Measurements from ENCODE around the gene PIP5KL1. TPM values are rescaled to one million over a fixed set of nuclear protein-coding genes. Genes with fewer than 3 reads are reported as not detected.

PIP5KL1 gene
- total and polyA plus RNA-seq, 2 donors from 2014 or later: 3.0 to 4.3 TPM

- no peak for FAIRE-seq
- H3K27me3 ChIP-seq (ENCODE audit: control insufficient read depth, insufficient read depth, low read length): no peaks in the 10 kb centered on the region
- no peaks in the 10 kb centered on the region for H3K9me3 ChIP-seq (ENCODE audit: control insufficient read depth in 2 of 3, insufficient read depth in 1 of 3, low read length in 3 of 3)
- peaks cover 0 to 25% (median 0%) of the 10 kb centered on the region in 3 donors for H3K4me1 ChIP-seq (ENCODE audit: control insufficient read depth in 2 of 3, insufficient read depth in 2 of 3, low read depth in 1 of 3, low read length in 3 of 3)
- DNase-seq: peak; percentile 94 to 98 (median 96)
- H3K27ac ChIP-seq (ENCODE audit: low read depth in 2 of 2, low read length in 2 of 2): peak within 1 kb of the TSS; percentile 48 to 71
- intact Hi-C loops (cut with DNase I): no loop called here
- TF ChIP-seq, protein P1, sequence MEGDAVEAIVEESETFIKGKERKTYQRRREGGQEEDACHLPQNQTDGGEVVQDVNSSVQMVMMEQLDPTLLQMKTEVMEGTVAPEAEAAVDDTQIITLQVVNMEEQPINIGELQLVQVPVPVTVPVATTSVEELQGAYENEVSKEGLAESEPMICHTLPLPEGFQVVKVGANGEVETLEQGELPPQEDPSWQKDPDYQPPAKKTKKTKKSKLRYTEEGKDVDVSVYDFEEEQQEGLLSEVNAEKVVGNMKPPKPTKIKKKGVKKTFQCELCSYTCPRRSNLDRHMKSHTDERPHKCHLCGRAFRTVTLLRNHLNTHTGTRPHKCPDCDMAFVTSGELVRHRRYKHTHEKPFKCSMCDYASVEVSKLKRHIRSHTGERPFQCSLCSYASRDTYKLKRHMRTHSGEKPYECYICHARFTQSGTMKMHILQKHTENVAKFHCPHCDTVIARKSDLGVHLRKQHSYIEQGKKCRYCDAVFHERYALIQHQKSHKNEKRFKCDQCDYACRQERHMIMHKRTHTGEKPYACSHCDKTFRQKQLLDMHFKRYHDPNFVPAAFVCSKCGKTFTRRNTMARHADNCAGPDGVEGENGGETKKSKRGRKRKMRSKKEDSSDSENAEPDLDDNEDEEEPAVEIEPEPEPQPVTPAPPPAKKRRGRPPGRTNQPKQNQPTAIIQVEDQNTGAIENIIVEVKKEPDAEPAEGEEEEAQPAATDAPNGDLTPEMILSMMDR (IDR thresholded peaks at IDR 0.05; ENCODE audit: borderline replicate concordance, extremely low read depth, insufficient read depth): no peak
- peak within 1 kb of the TSS; percentile 57 to 78 (median 76) for H3K4me3 ChIP-seq (ENCODE audit: low read length in 3 of 3)
- peak within 1 kb of the TSS in 2 of 3 donors; percentile 71 to 79 for H3K9ac ChIP-seq (ENCODE audit: low read length in 3 of 3)
- H3K36me3 ChIP-seq (ENCODE audit: control insufficient read depth in 2 of 3, insufficient read depth in 3 of 3, low read length in 3 of 3): no peaks in the 10 kb centered on the region
Observed at GRCh38 chr9:127916720-127917581, 13.6 kb downstream of the PIP5KL1 start, which contains the start of gene ST6GALNAC4. ST6GALNAC4 (minus strand) TSS chr9:127917041; CDS start chr9:127916419, 622 bp downstream.

DNA sequence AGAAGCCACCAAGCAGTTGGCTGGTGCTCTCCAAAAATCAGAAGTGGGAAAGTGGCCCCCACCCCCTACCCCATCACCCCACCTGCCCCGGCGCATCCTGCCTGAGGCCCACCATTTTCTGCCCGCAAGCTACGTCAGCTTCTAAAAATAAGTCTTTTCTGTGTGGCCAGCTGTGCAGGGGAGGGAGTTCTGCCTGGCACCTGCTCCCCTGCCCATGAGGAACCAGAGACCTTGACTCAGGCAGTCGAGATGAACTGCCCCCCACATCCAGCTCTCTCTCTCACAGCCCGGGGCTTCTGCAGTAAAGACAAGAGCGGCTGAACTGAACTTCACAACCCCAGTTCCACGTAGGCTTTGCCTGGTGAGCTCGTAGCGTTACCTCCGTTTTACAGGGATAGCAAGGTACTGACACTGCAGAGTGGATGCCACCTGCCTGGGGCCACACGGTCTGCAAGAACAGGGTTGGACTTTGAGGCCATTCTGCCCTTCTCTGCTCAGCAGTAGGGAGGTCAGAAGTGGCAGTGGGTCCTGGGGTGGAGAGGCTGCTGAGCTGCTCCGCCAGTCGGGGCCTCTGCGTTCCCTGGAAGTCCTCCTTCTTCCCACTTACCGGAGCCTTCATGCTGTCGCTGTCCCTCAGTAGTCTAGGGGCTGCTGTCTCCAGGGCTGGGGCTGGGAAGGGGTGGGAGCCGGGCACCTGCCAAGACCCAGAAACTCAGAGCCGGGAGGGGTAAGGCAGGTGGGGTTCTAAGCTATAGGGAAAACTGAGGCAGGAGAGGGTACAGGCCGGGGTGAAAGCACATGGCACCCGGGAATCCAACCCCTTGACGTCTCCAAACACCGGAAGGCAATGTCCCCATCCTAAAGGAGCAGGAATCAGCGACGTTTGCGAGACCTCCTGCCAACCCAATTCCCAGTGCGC is 14.5 kb downstream of the PIP5KL1 start:
- H3K27ac ChIP-seq (ENCODE audit: low read depth in 2 of 2, low read length in 2 of 2): peak overlapping the region; percentile 48 to 71

GRCh38 chr9:127915325-127915752 is 15.2 kb downstream of the PIP5KL1 start:
- DNase-seq (peak in 2 of 5 donors; percentile 50 to 76), FAIRE-seq (no peak)
- Histone ChIP-seq H3K9me3 (ENCODE audit: control insufficient read depth in 2 of 3, insufficient read depth in 1 of 3, low read length in 3 of 3) (no peaks in the 10 kb centered on the region), H3K27me3 (ENCODE audit: control insufficient read depth, insufficient read depth, low read length) (no peaks in the 10 kb centered on the region), H3K27ac (ENCODE audit: low read depth in 2 of 2, low read length in 2 of 2) (peak overlapping the region in 1 of 2 donors; percentile 37), H3K9ac (ENCODE audit: low read length in 3 of 3) (no peak overlapping the region), H3K36me3 (ENCODE audit: control insufficient read depth in 2 of 3, insufficient read depth in 3 of 3, low read length in 3 of 3) (no peaks in the 10 kb centered on the region), H3K4me3 (ENCODE audit: low read length in 3 of 3) (no peak overlapping the region), H3K4me1 (ENCODE audit: control insufficient read depth in 2 of 3, insufficient read depth in 2 of 3, low read depth in 1 of 3, low read length in 3 of 3) (peaks cover 0 to 20% (median 0%) of the 10 kb centered on the region in 3 donors)
- TF ChIP-seq, protein P1 (IDR thresholded peaks at IDR 0.05; ENCODE audit: borderline replicate concordance, extremely low read depth, insufficient read depth): no peak
- intact Hi-C loops (cut with DNase I): no loop called here

More for the DNA sequence above, 14.5 kb downstream of the PIP5KL1 start:
- intact Hi-C loops (cut with DNase I): no loop called here
- H3K9me3 ChIP-seq (ENCODE audit: control insufficient read depth in 2 of 3, insufficient read depth in 1 of 3, low read length in 3 of 3): no peaks in the 10 kb centered on the region
- DNase-seq: peak in 3 of 5 donors; percentile 54 to 76 (median 59)
- H3K4me3 ChIP-seq (ENCODE audit: low read length in 3 of 3): peak overlapping the region; percentile 57 to 78 (median 76)
- peak overlapping the region in 2 of 3 donors; percentile 71 to 79 for H3K9ac ChIP-seq (ENCODE audit: low read length in 3 of 3)
- H3K4me1 ChIP-seq (ENCODE audit: control insufficient read depth in 2 of 3, insufficient read depth in 2 of 3, low read depth in 1 of 3, low read length in 3 of 3): peaks cover 0 to 20% (median 0%) of the 10 kb centered on the region in 3 donors
- no peak for FAIRE-seq
- TF ChIP-seq, protein P1 (IDR thresholded peaks at IDR 0.05; ENCODE audit: borderline replicate concordance, extremely low read depth, insufficient read depth): no peak
- H3K27me3 ChIP-seq (ENCODE audit: control insufficient read depth, insufficient read depth, low read length): no peaks in the 10 kb centered on the region
- H3K36me3 ChIP-seq (ENCODE audit: control insufficient read depth in 2 of 3, insufficient read depth in 3 of 3, low read length in 3 of 3): no peaks in the 10 kb centered on the region

Data from kidney (tissue), 14 donors.